Ishikawa (cell line): ENCODE data around the gene TMEM181.

Experiments used
- CEBPB ChIP-seq: IDR thresholded peaks from 2 replicates; pipeline ENCODE4 v1.6.1; 2012
- CREB1 ChIP-seq: IDR thresholded peaks from 2 replicates; pipeline ENCODE4 v1.6.1; 2012; ENCODE audit warnings: low read depth
- EGR1 ChIP-seq: IDR thresholded peaks from 2 replicates; pipeline ENCODE4 v1.6.1; 2012
- EP300 ChIP-seq: IDR thresholded peaks from 2 replicates; pipeline ENCODE4 v1.6.1; 2012; ENCODE audit warnings: borderline replicate concordance
- FOXM1 ChIP-seq: IDR thresholded peaks from 2 replicates; pipeline ENCODE4 v1.6.1; 2012; ENCODE audit warnings: low read depth, borderline replicate concordance
- NFIC ChIP-seq: IDR thresholded peaks from 2 replicates; pipeline ENCODE4 v1.6.1; 2012
- RAD21 ChIP-seq: IDR thresholded peaks from 2 replicates; pipeline ENCODE4 v1.6.1; 2012; ENCODE audit warnings: low read depth
- TAF1 ChIP-seq: IDR thresholded peaks from 2 replicates; pipeline ENCODE4 v1.6.1; 2012; ENCODE audit warnings: low read depth, mild to moderate bottlenecking
- TCF12 ChIP-seq: IDR thresholded peaks from 2 replicates; pipeline ENCODE4 v1.6.1; 2012; ENCODE audit warnings: low read depth
- TEAD4 ChIP-seq: IDR thresholded peaks from 2 replicates; pipeline ENCODE4 v1.6.1; 2012
- YY1 ChIP-seq: IDR thresholded peaks from 2 replicates; pipeline ENCODE4 v1.6.1; 2012; ENCODE audit warnings: low read depth
- ZBTB7A ChIP-seq: IDR thresholded peaks from 2 replicates; pipeline ENCODE4 v1.6.1; 2012; ENCODE audit warnings: low read depth
- TF ChIP-seq, protein P1 (sequence below): IDR thresholded peaks from 2 replicates; pipeline ENCODE4 v1.6.1; 2012
- TF ChIP-seq, protein P2 (sequence below): IDR thresholded peaks from 2 replicates; pipeline ENCODE4 v1.6.1; 2012
- TF ChIP-seq, protein P3 (sequence below): IDR thresholded peaks from 2 replicates; pipeline ENCODE4 v1.6.1; 2012; ENCODE audit warnings: low read depth, mild to moderate bottlenecking

Gene TMEM181

DNA sequence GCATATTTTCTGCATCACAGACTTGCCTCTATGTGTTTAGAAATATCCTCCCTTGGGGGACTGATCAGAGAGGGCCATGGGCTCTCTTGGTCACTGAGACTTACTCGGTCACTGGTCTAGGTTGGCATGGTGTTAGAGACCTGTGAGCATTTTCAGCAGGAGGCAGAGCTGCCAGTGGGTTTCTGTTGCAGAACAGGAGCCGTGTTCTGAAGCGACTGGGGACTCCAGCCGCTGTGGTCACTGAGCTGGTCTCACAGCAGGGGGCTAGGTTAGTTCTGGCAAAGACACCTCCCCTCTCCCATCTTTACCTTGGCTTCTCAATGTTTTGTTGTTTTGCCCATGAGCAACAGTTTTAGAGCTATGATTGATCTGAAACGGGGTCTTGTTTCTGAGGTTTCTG lies 8.7 kb downstream of the TMEM181 start:
- TF ChIP-seq TAF1 (no peak), CEBPB (no peak), NFIC (no peak), TEAD4 (no peak), CREB1 (no peak), EP300 (no peak)
- TF ChIP-seq, protein P1, sequence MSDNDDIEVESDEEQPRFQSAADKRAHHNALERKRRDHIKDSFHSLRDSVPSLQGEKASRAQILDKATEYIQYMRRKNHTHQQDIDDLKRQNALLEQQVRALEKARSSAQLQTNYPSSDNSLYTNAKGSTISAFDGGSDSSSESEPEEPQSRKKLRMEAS: no peak
- TF ChIP-seq, protein P2, sequence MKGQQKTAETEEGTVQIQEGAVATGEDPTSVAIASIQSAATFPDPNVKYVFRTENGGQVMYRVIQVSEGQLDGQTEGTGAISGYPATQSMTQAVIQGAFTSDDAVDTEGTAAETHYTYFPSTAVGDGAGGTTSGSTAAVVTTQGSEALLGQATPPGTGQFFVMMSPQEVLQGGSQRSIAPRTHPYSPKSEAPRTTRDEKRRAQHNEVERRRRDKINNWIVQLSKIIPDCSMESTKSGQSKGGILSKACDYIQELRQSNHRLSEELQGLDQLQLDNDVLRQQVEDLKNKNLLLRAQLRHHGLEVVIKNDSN: no peak

DNA sequence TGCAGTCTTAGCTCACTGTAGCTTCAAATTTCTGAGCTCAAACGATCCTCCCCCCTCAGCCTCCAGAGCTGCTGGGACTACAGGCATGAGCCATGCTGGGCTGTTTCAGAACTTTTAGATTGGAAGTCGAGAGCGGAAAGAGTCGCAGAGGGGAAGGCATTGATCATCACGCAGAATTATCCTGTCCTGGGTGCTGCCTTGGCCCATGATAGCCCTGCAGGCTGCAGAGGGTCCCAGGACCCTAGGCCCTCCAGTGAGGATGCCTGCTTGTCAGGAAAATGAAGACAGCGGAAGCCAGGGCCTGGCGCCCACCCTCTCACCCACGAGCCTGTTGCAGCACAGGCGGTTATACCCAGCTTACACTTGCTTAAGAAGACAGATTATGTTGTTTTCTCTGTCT lies 9.1 kb downstream of the TMEM181 start:
- TF ChIP-seq, protein P1: no peak
- no peak for TF ChIP-seq NFIC
- TF ChIP-seq TAF1: no peak
- TF ChIP-seq EP300: no peak
- TF ChIP-seq ZBTB7A: no peak
- no peak for TF ChIP-seq EGR1
- TF ChIP-seq RAD21: no peak
- TF ChIP-seq, protein P2: no peak
- TF ChIP-seq CEBPB: no peak
- no peak for TF ChIP-seq FOXM1

DNA sequence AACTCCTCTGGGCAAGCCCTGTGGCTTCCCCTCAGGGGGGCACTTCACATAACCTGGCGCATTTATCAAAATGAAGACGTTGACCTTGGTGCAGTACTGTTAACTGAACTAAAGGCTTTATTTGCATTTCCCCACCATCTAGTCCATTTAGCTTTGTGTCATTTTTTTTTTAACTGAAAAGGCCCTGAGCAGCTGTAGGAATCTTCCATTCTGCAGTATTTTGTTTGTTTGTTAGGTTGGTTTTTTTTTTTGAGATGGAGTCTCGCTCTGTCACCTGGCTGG lies 10.7 kb downstream of the TMEM181 start:
- TF ChIP-seq, protein P3, sequence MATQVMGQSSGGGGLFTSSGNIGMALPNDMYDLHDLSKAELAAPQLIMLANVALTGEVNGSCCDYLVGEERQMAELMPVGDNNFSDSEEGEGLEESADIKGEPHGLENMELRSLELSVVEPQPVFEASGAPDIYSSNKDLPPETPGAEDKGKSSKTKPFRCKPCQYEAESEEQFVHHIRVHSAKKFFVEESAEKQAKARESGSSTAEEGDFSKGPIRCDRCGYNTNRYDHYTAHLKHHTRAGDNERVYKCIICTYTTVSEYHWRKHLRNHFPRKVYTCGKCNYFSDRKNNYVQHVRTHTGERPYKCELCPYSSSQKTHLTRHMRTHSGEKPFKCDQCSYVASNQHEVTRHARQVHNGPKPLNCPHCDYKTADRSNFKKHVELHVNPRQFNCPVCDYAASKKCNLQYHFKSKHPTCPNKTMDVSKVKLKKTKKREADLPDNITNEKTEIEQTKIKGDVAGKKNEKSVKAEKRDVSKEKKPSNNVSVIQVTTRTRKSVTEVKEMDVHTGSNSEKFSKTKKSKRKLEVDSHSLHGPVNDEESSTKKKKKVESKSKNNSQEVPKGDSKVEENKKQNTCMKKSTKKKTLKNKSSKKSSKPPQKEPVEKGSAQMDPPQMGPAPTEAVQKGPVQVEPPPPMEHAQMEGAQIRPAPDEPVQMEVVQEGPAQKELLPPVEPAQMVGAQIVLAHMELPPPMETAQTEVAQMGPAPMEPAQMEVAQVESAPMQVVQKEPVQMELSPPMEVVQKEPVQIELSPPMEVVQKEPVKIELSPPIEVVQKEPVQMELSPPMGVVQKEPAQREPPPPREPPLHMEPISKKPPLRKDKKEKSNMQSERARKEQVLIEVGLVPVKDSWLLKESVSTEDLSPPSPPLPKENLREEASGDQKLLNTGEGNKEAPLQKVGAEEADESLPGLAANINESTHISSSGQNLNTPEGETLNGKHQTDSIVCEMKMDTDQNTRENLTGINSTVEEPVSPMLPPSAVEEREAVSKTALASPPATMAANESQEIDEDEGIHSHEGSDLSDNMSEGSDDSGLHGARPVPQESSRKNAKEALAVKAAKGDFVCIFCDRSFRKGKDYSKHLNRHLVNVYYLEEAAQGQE: no peak
- no peak for TF ChIP-seq CREB1
- TF ChIP-seq, protein P2: no peak
- TF ChIP-seq YY1: no peak
- no peak for TF ChIP-seq TEAD4
- no peak for TF ChIP-seq EGR1
- TF ChIP-seq ZBTB7A: no peak

DNA sequence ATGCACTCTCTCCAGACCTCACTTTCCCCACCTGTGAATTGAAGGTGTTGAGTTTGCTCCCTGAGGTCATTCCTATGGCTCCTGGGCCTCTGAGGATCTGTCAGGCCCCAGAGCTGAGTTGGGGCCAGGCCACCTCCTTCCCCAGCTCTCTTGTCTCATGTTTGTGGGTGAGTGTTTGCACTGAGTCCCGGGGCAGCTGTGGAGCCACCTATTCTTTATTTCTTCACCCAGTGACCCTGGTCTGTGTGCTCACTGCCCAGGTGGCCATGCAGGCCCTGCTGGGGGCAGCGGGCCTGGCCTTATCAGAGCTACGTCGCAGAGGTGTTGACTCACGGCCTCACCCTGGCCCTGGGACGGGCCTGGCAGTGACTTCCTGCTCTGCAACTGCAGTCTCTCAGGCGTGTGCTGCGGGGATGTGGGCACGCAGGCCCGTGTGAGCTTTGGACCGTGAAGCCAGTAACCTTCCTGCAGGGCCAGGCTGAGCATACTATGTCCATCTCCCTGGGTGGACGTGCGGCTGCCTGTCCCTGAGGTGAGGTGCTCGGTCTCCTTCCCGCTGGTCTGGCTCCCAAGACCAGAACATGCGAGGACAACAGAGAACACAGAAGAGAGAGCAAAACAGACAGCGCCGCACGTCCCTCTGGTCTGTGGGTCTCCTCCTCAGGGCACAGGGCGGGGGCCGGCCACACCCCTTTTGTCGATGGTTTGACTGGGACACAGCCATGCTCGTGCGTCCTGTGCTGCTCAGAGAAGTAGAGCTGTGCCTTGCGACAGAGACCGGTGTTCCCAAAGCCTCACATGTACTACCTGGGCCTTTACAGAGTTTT lies 12.1 kb downstream of the TMEM181 start:
- TF ChIP-seq NFIC (no peak), TEAD4 (no peak), TCF12 (no peak), CEBPB (no peak), ZBTB7A (no peak), EP300 (no peak), FOXM1 (no peak), EGR1 (no peak), CREB1 (no peak), TAF1 (no peak), RAD21 (no peak)
- TF ChIP-seq, protein P3: no peak
- TF ChIP-seq, protein P1: no peak
- TF ChIP-seq, protein P2: no peak

DNA sequence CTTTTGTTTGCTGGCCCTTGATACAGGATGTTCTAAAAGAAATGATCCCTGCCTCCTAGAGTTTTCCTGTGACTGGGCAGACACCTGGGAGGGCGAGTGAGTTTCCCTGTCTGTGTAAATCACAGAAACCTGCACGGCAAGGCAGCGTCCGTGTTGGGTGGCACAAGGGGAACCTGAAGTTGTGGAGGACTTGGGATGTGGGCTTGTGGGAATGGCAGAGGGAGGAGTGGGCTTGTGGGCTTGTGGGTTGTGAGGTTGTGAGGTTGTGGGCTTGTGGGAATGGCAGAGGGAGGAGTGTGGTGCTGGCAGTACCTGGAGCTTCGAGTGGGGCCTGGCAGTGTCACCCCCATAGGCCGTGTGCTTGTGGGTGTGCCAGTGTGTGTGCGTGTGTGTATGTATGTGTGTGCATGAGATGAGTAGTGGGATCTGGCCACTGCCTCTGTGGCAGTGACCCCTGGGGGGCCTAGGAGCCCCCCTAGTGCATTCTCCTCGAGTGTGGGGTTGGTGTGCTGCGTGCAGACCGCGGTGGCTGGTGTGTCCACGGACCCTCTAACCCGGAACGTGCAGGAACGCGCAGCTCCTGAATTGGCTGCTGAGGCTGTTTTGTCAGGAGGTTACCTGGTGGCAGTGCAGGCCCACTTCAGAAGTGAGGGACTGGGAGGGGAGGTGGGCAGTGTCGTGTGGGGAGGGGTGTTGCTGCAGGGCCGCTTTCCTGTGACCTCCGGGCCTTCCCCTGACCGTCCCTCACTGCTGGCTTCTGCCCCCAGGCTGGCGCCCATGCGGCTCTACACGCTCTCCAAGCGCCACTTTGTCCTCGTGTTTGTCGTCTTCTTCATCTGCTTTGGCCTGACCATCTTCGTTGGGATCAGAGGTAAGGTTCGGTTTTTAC lies 13.0 kb downstream of the TMEM181 start:
- TF ChIP-seq TAF1: no peak
- TF ChIP-seq CREB1: no peak
- no peak for TF ChIP-seq NFIC
- TF ChIP-seq, protein P1: no peak
- TF ChIP-seq, protein P2: no peak
- TF ChIP-seq EGR1: no peak
- TF ChIP-seq RAD21: no peak
- TF ChIP-seq FOXM1: no peak
- no peak for TF ChIP-seq TCF12
- no peak for TF ChIP-seq ZBTB7A
- TF ChIP-seq YY1: no peak
